Stimulated activated CD8-positive, alpha-beta memory T cell treated with anti-CD3 and anti-CD28 coated beads, Interleukin-12 subunit alpha, Interleukin-12 subunit beta, amount 100 ng/mL, for 24 hours (primary cell): ENCODE results near the gene DNAJC25.
"Not testable (repeated sequence)": the region's sequence is repeated elsewhere in the genome, so short reads cannot be mapped to it uniquely, and the experiment has no call there.

ENCODE experiments used
- DNase-seq: peaks from one replicate; pipeline ENCODE4 v3.0.0-alpha.2; 2020; ENCODE audit errors: extremely low read depth

Gene DNAJC25

GRCh38 chr9:111663301-111663823 is 32.2 kb downstream of the DNAJC25 start:
- no peak for DNase-seq

- no peak for DNase-seq
Observed at GRCh38 chr9:111668026-111668573, 37.0 kb downstream of the DNAJC25 start.

- not testable (repeated sequence) for DNase-seq
Observed at GRCh38 chr9:111668601-111669000, 37.5 kb downstream of the DNAJC25 start.

GRCh38 chr9:111674319-111674718 is 43.2 kb downstream of the DNAJC25 start:
- DNase-seq, result no peak

- DNase-seq, result no peak
Observed at GRCh38 chr9:111676116-111676515, 45.0 kb downstream of the DNAJC25 start.

GRCh38 chr9:111678293-111678692 is 47.2 kb downstream of the DNAJC25 start:
- DNase-seq, result no peak

GRCh38 chr9:111679199-111679598 is 48.1 kb downstream of the DNAJC25 start:
- DNase-seq, result no peak

GRCh38 chr9:111683392-111683791 is 52.3 kb downstream of the DNAJC25 start:
- no peak for DNase-seq

- no peak for DNase-seq
Observed at GRCh38 chr9:111691672-111692329, 60.7 kb downstream of the DNAJC25 start.

GRCh38 chr9:111696796-111697195 is 65.7 kb downstream of the DNAJC25 start:
- DNase-seq, result no peak

GRCh38 chr9:111700776-111701175 is 69.6 kb downstream of the DNAJC25 start:
- DNase-seq, result no peak
